ENCODE results near the gene MED12L.

MED12L gene

GRCh38 chr3:151199554-151200438 lies 114.3 kb downstream of the MED12L start:
- Histone ChIP-seq H3K27ac (ENCODE audit: poor library complexity, severe bottlenecking) (no peak overlapping the region), H3K9me3 (ENCODE audit: severe bottlenecking) (no peaks in the 10 kb centered on the region), H3K36me3 (ENCODE audit: low read depth) (no peaks in the 10 kb centered on the region), H3K4me3 (ENCODE audit: severe bottlenecking) (no peak overlapping the region), H3K27me3 (ENCODE audit: insufficient read depth, poor library complexity, severe bottlenecking) (no peaks in the 10 kb centered on the region), H3K4me1 (ENCODE audit: insufficient read depth, poor library complexity, severe bottlenecking) (no peaks in the 10 kb centered on the region)
- ATAC-seq (ENCODE audit: low read depth) = no peak
- TF ChIP-seq CTCF (IDR thresholded peaks at IDR 0.05; ENCODE audit: poor library complexity, severe bottlenecking) = no peak
- DNase-seq (ENCODE audit: low spot score) = no peak

GRCh38 chr3:151200586-151200985 lies 115.1 kb downstream of the MED12L start:
- no peak for TF ChIP-seq CTCF (IDR thresholded peaks at IDR 0.05; ENCODE audit: poor library complexity, severe bottlenecking)
- DNase-seq (ENCODE audit: low spot score) (no peak), ATAC-seq (ENCODE audit: low read depth) (no peak)
- Histone ChIP-seq H3K27ac (ENCODE audit: poor library complexity, severe bottlenecking) (no peak overlapping the region), H3K4me3 (ENCODE audit: severe bottlenecking) (no peak overlapping the region), H3K27me3 (ENCODE audit: insufficient read depth, poor library complexity, severe bottlenecking) (no peaks in the 10 kb centered on the region), H3K36me3 (ENCODE audit: low read depth) (no peaks in the 10 kb centered on the region), H3K9me3 (ENCODE audit: severe bottlenecking) (no peaks in the 10 kb centered on the region), H3K4me1 (ENCODE audit: insufficient read depth, poor library complexity, severe bottlenecking) (no peaks in the 10 kb centered on the region)

- no peaks in the 10 kb centered on the region for H3K27me3 ChIP-seq (ENCODE audit: insufficient read depth, poor library complexity, severe bottlenecking)
- H3K36me3 ChIP-seq (ENCODE audit: low read depth) = no peaks in the 10 kb centered on the region
- ATAC-seq (ENCODE audit: low read depth) = no peak
- no peak for DNase-seq (ENCODE audit: low spot score)
- H3K9me3 ChIP-seq (ENCODE audit: severe bottlenecking) = no peaks in the 10 kb centered on the region
- no peak overlapping the region for H3K27ac ChIP-seq (ENCODE audit: poor library complexity, severe bottlenecking)
- no peak for TF ChIP-seq CTCF (IDR thresholded peaks at IDR 0.05; ENCODE audit: poor library complexity, severe bottlenecking)
- H3K4me1 ChIP-seq (ENCODE audit: insufficient read depth, poor library complexity, severe bottlenecking) = no peaks in the 10 kb centered on the region
- no peak overlapping the region for H3K4me3 ChIP-seq (ENCODE audit: severe bottlenecking)
Measured at GRCh38 chr3:151201051-151201730, 115.7 kb downstream of the MED12L start.

- no peak within 1 kb of the TSS for H3K27ac ChIP-seq (ENCODE audit: poor library complexity, severe bottlenecking)
- no peaks in the 10 kb centered on the region for H3K36me3 ChIP-seq (ENCODE audit: low read depth)
- H3K4me3 ChIP-seq (ENCODE audit: severe bottlenecking) = no peak within 1 kb of the TSS
- DNase-seq (ENCODE audit: low spot score) (no peak), ATAC-seq (ENCODE audit: low read depth) (no peak)
- no peaks in the 10 kb centered on the region for H3K27me3 ChIP-seq (ENCODE audit: insufficient read depth, poor library complexity, severe bottlenecking)
- no peak for TF ChIP-seq CTCF (IDR thresholded peaks at IDR 0.05; ENCODE audit: poor library complexity, severe bottlenecking)
- no peaks in the 10 kb centered on the region for H3K4me1 ChIP-seq (ENCODE audit: insufficient read depth, poor library complexity, severe bottlenecking)
- no peaks in the 10 kb centered on the region for H3K9me3 ChIP-seq (ENCODE audit: severe bottlenecking)
Measured at GRCh38 chr3:151203051-151203420, 117.6 kb downstream of the MED12L start, which contains the start of gene GPR171. Gene GPR171 (minus strand): TSS chr3:151203216. CDS start chr3:151199386, 3,830 bp downstream.
